Right lobe of liver (tissue), 4 donors: ENCODE data around the gene HDAC9.

ENCODE experiments used
- CTCF ChIP-seq, 4 donors: fragments of 200-600 bp in 3 of 4; fragments of 450-650 bp in 1 of 4; IDR thresholded peaks; one replicate each; pipeline versions ENCODE4 v1.5.1 to v1.8.0; 2016 to 2022; ENCODE audit warnings: antibody characterized with exemption in 4 of 4, mild to moderate bottlenecking in 2 of 4
- POLR2A ChIP-seq: fragments of 450-650 bp; IDR thresholded peaks from one replicate; pipeline ENCODE4 v1.6.1; 2017; ENCODE audit warnings: antibody characterized with exemption, mild to moderate bottlenecking
- donor health status: DM: no; HTN: no; CAD: no.
- donor health status: DM: no; HTN: no; CAD: no.
- donor health status: DM: no; HTN: yes; CAD: no.

- TF ChIP-seq CTCF (IDR thresholded peaks at IDR 0.05) (no peak), POLR2A (no peak)
Observed at GRCh38 chr7:18450019-18450418, 45.5 kb upstream of the HDAC9 start.
